Gastrocnemius medialis (tissue), 4 donors: ENCODE measurements around the gene NTN1. TPM values are rescaled to one million over a fixed set of nuclear protein-coding genes. Genes with fewer than 3 reads are reported as not detected.

Experiments
- ATAC-seq, 2 donors: fragments of 150-250 bp; one replicate each; pipeline ENCODE4 v1.9.1; 2016
- DNase-seq, 2 donors: peaks; one replicate each; pipeline ENCODE4 v3.0.0-alpha.2; 2019
- H3K27ac ChIP-seq, 4 donors: fragments of 200-600 bp; sonication (generic); 1 replicate in 1 of 4; 2 replicates in 3 of 4; pipeline ENCODE4 v1.5.1; 2016 to 2018; ENCODE audit warnings: mild to moderate bottlenecking in 2 of 4, moderate library complexity in 1 of 4
- H3K27me3 ChIP-seq, 3 donors: fragments of 200-600 bp; sonication (generic) in 2 of 3; 1 replicate in 1 of 3; 2 replicates in 2 of 3; pipeline versions ENCODE4 v1.5.1 to v1.6.0; 2016 to 2019; ENCODE audit warnings: mild to moderate bottlenecking in 1 of 3, moderate library complexity in 1 of 3
- H3K36me3 ChIP-seq, 2 donors: fragments of 200-600 bp; sonication (generic) in 1 of 2; one replicate each; pipeline ENCODE4 v1.5.1; 2017 to 2018
- H3K4me1 ChIP-seq, 2 donors: fragments of 200-600 bp; sonication (generic) in 1 of 2; one replicate each; pipeline ENCODE4 v1.5.1; 2016 to 2017; ENCODE audit warnings: mild to moderate bottlenecking in 2 of 2
- H3K4me3 ChIP-seq, 4 donors: fragments of 200-600 bp; sonication (generic) in 3 of 4; 1 replicate in 1 of 4; 2 replicates in 3 of 4; pipeline ENCODE4 v1.5.1; 2016 to 2019; ENCODE audit warnings: mild to moderate bottlenecking in 2 of 4
- H3K9me3 ChIP-seq, 3 donors: fragments of 200-600 bp; sonication (generic) in 2 of 3; 1 replicate in 1 of 3; 2 replicates in 2 of 3; pipeline ENCODE4 v1.5.1; 2016 to 2019
- POLR2A ChIP-seq, 2 donors: fragments of 450-650 bp; IDR thresholded peaks; one replicate each; pipeline ENCODE4 v1.6.1; 2017; ENCODE audit warnings: antibody characterized with exemption in 2 of 2, mild to moderate bottlenecking in 2 of 2, moderate library complexity in 2 of 2
- in situ Hi-C, 4 donors: fragments of 200-750 bp; cut with MboI; loops; one replicate each; pipeline versions ENCODE4 v1.15.0 to v1.8.0; 2017; ENCODE audit warnings: low sequenced_read_pairs in 4 of 4
- intact Hi-C: fragments of 100-400 bp; cut with DNase I; formaldehyde crosslinking; loops from one replicate; pipeline ENCODE4 v1.15.1; 2023; ENCODE audit warnings: low total_unique reads
- total RNA-seq, 4 donors: library from RNA; depleted of rRNA; stranded (reverse); fragments of >200 nt; gene quantifications; one replicate each; pipeline versions ENCODE4 v1.1.0 to v1.2.3, GENCODE V29; 2016
- TF ChIP-seq, protein P1 (sequence below), 5 experiments: fragments of 450-650 bp in 3 of 5; fragments of 200-600 bp in 2 of 5; sonication (generic) in 2 of 5; IDR thresholded peaks in 4 of 5; conservative IDR thresholded peaks in 1 of 5; 1 replicate in 4 of 5; 2 replicates in 1 of 5; pipeline ENCODE4 v1.5.1; 2016 to 2019; ENCODE audit warnings: antibody characterized with exemption in 5 of 5, mild to moderate bottlenecking in 3 of 5, moderate library complexity in 3 of 5

Gene NTN1
- total RNA-seq, 4 donors from 2014 or later = 0.76 to 4.1 (median 1.2) TPM

DNA sequence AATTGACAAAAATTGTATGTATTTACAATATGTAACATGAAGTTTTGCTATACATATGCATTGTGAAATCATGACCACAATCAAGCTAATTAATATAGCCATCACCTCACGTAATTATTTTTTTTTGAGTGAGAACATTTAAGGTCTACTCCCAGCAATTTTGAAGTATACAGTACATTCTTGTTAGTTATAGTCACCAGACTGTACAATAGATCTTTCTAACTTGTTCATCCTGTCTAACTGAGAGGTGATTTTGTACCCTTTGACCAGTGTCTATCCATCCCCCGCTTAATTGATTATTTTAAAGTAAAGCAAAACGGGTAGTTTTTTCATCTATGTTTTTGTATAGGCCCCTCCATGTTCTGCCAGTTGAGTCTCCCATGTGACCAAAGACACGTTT, 30.3 kb downstream of the NTN1 start:
- no peaks in the 10 kb centered on the region for H3K36me3 ChIP-seq
- H3K27me3 ChIP-seq = no peaks in the 10 kb centered on the region
- DNase-seq (no peak), ATAC-seq (no peak)
- no peaks in the 10 kb centered on the region for H3K9me3 ChIP-seq
- H3K4me3 ChIP-seq = no peak overlapping the region
- no peaks in the 10 kb centered on the region for H3K4me1 ChIP-seq
- in situ Hi-C loops (no loop called here), intact Hi-C loops (no loop called here)
- H3K27ac ChIP-seq = no peak overlapping the region
- TF ChIP-seq POLR2A (IDR thresholded peaks at IDR 0.05) = no peak
- TF ChIP-seq, protein P1, sequence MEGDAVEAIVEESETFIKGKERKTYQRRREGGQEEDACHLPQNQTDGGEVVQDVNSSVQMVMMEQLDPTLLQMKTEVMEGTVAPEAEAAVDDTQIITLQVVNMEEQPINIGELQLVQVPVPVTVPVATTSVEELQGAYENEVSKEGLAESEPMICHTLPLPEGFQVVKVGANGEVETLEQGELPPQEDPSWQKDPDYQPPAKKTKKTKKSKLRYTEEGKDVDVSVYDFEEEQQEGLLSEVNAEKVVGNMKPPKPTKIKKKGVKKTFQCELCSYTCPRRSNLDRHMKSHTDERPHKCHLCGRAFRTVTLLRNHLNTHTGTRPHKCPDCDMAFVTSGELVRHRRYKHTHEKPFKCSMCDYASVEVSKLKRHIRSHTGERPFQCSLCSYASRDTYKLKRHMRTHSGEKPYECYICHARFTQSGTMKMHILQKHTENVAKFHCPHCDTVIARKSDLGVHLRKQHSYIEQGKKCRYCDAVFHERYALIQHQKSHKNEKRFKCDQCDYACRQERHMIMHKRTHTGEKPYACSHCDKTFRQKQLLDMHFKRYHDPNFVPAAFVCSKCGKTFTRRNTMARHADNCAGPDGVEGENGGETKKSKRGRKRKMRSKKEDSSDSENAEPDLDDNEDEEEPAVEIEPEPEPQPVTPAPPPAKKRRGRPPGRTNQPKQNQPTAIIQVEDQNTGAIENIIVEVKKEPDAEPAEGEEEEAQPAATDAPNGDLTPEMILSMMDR (IDR thresholded peaks at IDR 0.05 in 4 of 5, conservative IDR thresholded peaks at IDR 0.05 in 1 of 5) = no peak

DNA sequence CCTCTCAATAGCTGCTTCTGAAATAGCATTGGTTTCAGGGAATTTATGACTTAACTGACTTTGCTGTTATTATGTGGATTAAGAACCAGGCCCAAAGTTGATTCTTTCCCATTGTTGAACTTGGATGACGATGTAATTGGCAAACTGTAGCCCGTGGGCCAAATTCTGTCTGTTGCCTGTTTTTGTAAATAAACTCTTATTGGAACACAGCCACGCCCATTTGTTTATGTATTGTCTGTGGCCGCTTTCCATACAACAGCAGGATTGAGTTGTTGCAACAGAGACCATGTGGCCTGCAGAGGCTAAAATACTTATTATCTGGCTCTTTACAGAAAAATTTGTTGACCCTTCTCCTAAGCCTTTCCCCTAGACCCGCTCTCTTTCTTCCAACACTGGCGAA, 31.6 kb downstream of the NTN1 start:
- no peaks in the 10 kb centered on the region for H3K4me1 ChIP-seq
- H3K27me3 ChIP-seq = no peaks in the 10 kb centered on the region
- in situ Hi-C loops (no loop called here), intact Hi-C loops (no loop called here)
- no peak for TF ChIP-seq POLR2A (IDR thresholded peaks at IDR 0.05)
- TF ChIP-seq, protein P1 (IDR thresholded peaks at IDR 0.05 in 4 of 5, conservative IDR thresholded peaks at IDR 0.05 in 1 of 5) = no peak
- H3K27ac ChIP-seq = no peak overlapping the region
- DNase-seq (no peak), ATAC-seq (no peak)
- H3K4me3 ChIP-seq = no peak overlapping the region
- no peaks in the 10 kb centered on the region for H3K36me3 ChIP-seq
- no peaks in the 10 kb centered on the region for H3K9me3 ChIP-seq

DNA sequence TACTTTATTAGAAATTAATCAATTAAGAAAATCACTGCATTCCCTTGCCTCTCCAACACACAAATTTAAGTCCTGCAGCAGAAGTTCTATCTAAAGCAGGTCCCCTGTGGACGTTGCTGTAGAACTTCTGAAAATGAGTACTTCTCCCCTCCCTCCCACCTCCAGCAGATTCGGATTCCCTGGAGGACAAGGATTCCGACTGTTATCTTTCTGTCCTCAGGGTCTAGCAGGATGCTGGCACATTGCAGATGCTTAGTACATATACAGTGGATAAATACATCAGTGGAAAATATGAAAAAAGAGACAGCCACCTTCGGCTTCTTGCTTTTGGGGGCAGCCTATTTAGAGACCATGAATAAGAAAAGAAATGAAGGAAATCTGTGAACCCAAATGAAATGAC, 32.1 kb downstream of the NTN1 start:
- no peak for ATAC-seq
- in situ Hi-C loops (no loop called here), intact Hi-C loops (no loop called here)
- Histone ChIP-seq H3K27ac (no peak overlapping the region), H3K9me3 (no peaks in the 10 kb centered on the region), H3K36me3 (no peaks in the 10 kb centered on the region), H3K4me3 (no peak overlapping the region), H3K27me3 (no peaks in the 10 kb centered on the region), H3K4me1 (no peaks in the 10 kb centered on the region)
- TF ChIP-seq, protein P1 (IDR thresholded peaks at IDR 0.05 in 4 of 5, conservative IDR thresholded peaks at IDR 0.05 in 1 of 5) = no peak
- TF ChIP-seq POLR2A (IDR thresholded peaks at IDR 0.05) = no peak
- DNase-seq = no peak

DNA sequence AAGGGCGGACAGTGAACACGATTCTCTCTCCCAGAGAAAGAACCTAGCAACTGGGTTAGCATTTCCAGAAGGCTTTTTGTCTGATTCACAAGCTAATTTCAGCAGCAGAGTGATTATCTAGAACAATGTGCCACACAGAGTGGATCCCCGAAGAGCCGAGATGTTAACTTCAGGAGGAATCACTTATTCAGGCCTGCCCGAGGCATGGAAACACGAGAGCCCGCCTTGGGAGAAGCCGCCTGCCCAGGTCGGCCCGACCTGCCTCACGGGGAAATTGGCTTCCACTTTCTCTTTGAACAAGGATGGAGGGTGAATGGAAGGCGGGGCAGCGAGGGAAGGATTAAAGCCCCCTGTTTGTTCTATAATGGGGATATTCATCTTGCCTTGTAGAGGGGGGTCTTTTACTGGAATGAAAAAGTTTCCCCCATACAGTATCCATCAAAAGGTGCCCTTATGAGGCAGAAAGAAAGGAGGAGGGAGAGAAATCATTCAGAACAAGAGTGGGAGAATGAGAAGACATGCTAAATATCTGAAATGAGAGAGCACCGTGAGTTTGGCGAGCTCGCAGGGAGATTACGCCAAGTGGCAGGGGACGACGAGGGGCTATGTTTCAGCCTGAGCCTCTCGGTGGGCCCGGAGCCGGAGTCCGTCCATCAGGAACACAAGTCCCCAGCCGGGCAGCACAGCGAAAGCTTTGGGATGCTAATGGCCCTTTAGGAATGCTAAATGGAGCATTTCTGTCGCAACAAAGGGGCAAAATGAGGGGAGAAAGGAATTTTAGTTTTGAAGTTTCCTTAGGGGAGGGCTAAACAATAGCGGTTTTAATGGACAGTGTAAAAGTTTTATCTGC, 33.0 kb downstream of the NTN1 start:
- Histone ChIP-seq H3K36me3 (no peaks in the 10 kb centered on the region), H3K9me3 (no peaks in the 10 kb centered on the region), H3K27ac (no peak overlapping the region), H3K4me1 (no peaks in the 10 kb centered on the region), H3K4me3 (no peak overlapping the region), H3K27me3 (no peaks in the 10 kb centered on the region)
- DNase-seq (no peak), ATAC-seq (no peak)
- TF ChIP-seq, protein P1 (IDR thresholded peaks at IDR 0.05 in 4 of 5, conservative IDR thresholded peaks at IDR 0.05 in 1 of 5) = no peak
- TF ChIP-seq POLR2A (IDR thresholded peaks at IDR 0.05) = no peak
- in situ Hi-C loops (no loop called here), intact Hi-C loops (no loop called here)
